Measurements from ENCODE around the gene CLEC10A.
"Not testable (repeated sequence)": the region's sequence is repeated elsewhere in the genome, so short reads cannot be mapped to it uniquely, and the experiment has no call there.

CLEC10A gene

DNA sequence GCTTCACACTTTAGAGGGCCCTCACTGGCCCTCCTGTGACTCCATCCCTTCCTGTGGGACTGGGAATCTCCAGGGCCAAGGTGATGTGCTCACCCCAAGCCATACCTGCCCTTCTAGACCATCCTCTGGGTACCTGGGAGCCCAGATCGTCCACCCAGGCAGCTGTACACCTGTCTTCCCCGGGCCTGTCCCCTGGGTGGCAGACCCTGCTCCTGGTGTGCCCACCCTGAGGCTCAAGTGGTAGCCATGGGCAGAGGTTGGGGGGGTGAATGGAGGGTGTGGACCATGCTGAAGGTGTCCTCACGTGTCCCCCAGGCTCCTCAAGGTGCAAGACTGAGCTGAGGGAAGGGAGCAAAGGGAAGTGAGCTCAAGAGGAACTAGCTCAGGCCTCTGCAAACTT, 9.3 kb downstream of the CLEC10A start:
- DNase-seq: no peak

DNA sequence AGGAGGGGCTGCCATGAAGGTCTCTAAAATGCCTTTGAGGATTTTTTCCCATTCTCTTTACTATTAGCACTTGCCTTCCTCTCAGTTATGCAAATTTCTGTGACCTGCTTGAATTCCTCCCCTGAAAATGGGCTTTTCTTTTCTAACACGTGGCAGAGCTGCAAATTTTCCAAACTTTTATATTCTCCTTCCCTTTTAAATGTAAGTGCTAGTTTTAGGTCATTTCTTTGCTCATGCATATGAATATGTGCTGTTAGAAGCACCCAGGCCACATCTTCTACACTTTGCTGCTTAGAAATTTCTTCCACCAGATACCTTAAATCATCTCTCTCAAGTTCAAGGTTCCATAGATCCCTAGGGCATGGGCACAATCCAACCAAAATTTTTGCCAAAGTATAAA, 11.8 kb downstream of the CLEC10A start:
- DNase-seq: no peak

DNA sequence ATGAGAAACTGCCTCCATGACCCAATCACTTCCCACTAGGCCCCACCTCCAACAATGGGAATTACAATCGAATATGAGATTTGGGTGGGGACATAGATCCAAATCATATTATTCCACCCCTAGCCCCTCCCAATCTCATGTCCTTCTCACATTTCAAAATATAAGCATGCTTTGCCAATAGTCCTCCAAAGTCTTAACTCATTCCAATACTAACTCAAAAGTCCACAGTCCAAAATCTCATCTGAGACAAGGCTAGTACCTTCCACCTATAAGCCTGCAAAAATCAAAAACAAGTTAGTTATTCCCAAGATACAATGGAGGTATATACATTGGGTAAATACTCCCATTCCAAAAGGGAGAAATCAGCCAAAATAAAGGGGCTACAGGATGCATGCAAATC, 12.9 kb downstream of the CLEC10A start:
- DNase-seq: no peak

DNA sequence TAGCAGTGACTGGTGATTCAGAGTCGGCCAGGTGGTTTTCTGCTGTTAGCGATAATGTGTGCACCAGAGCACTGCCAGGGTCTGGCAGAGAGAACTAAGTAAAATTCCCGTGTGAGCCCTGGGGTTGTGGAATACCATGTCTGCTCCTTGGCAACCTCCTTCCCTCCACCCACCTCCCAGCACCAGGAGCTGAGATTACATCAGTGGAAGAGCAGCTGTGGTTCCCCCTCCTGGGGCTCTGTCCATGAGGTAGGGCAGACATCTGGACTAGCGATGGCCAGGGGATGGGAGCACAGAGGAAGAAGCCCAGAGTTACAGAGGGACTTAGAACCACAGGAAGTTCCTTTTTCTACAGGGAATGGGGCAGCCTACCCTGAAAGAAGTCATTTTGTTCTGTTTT, 15.8 kb downstream of the CLEC10A start:
- DNase-seq: no peak

DNA sequence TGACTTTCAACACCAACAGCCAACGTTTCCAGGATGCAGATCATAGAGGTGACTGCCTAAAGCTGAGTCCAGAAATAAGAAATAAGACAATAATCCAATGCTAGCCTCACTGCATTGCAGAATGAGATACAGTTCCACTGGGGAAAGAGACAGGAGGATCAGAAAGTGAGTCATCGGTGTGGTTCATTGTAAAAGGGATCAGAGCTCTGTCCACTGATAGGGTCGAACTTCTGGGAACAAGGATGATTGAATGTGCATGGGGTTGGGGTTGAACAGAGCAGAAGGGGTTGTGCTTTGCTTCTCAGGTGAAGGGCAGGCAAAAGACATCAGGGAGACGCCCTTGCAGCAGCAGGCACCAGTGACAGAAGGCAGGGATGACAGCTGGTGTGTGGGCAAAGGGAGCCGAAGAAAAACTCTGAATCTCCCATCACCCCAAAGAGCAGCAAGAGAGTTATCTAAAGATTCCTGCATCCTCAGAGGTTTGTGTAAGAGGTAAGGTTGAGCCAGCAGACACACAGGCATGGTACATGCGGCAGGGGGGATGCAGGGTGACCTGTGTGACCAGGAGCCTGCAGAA, 16.4 kb downstream of the CLEC10A start:
- no peak for DNase-seq

DNA sequence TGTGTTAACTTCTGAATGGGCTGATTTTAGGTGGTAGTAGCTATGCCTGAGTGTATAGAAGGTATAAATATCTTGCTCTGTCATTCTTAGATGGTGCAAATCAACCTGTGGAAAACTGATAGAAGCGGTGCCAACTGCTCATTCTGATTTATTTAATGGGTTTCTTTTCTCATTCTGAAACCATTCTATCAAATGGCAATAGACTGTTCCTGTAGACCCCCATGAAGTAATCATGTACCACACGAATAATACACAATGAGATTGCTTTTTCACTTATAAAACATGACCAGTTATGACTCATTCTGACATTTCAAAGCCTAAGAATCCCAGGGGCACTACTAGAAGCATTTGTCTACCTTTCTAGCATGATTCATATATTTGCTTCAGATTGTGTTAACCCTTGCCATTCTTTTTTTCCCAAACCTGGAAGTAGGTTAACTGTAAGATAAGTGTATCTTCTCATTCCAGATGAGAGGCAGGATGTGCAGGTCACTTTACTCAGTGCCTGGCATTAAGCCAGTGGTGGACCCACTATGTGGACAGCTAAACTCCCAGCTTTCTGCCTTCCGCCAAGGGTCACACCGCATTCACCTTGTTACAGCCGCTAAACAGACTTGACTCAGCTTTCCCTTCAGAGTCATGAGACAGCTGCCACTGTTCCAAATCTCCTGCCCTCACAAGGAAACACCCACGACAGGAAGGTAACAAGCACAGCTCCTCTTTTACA, 19.7 kb downstream of the CLEC10A start:
- no peak for DNase-seq

DNA sequence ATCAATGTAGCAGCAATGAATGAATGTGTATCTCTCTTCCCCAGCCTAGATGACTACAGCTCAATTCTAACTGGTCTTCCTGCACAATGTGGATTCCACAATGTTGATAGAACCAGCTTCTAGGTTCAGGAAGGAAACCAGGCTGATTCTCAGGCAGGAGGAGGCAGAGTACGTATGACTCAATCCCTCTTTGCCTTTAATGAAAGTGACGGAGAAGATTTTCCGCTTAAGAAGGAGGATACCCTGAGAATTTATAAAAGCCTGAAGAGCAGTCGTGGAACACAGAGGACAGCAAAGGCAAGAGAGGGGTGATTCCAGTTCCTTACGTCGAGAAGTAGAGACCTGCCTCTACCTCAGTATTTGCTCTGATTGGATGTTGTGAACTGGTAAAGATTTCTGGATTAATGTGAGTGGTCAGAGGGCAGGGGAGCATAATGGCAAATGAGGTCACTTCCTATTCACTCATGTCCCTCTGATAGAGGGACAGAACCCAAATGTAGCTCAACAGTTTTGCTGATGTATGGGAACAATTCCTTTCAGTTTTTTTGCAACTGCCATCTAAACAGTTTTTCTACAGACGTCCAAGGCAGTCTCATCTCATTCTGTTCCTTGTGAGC, 21.1 kb downstream of the CLEC10A start:
- no peak for DNase-seq

DNA sequence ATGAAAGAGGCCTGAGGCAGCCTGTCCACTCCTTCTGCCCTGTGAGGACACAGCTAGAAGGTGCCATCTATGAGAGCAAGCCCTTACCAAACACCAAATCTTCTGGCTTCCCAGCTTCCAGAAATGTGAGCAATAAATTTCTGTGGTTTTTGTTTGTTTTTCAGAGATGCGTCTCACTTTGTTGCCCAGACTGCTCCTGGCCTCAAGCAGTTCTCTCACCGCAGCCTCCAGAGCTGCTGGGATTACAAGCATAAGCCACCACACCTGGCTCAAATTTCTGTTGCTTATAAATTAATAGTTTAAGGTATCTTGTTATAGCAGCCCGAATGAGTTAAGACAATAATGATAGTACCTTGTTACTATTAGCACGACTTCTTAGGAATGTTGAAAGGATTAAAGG, 23.7 kb downstream of the CLEC10A start:
- DNase-seq: no peak

DNA sequence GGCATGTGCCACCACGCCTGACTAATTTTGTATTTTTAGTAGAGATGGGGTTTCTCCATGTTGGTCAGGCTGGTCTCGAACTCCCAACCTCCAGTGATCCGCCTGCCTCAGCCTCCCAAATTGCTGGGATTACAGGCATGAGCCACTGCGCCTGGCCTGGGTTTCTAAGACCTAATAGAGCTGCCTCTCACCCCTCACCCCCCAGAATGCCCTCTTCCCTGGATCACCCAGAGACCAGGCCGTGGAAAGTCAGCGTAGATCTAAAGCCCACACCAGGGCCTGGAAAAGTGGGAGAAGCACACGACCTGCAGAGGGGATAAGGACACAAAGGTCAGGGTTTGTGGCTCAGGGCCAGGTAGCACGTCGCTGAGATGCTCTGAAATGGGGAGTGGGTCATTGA, 29.5 kb downstream of the CLEC10A start:
- not testable (repeated sequence) for DNase-seq

DNA sequence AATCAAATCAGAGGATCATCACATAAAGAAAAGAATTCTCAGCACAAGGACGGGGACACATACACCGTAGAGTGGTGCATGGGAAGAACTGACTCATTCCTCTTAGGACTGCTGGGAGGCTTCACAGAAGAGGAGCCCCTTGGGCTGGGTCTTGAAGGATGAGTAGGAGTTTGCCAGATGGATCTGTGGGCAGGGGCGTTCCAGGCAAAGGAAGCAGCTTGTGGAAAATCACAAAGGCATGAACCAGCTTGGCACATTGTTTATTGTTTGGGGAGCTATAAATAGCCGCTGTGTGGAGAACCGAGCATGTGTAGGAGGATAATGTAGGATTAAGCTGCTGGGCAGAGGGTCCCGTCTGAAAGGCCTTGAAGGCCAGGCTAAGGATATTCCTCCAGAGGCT, 31.1 kb downstream of the CLEC10A start:
- DNase-seq: no peak

DNA sequence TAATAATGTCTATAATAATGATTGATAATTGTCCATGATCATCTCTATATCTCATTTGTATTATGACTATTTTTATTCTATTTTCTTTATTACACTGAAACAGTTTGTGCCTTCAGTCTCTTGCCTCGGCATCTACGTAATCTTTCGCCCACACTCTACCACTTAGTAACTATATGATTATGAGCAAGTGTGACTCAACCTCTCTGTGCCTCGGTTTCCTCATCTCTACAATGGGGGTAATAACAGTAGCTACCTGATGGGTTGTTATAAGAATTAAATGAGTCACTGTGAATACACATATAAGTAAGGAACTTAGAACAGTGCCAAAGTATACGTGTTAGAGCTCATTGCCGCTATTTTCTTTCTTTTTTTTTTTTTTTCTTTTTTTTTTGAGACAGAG, 32.5 kb downstream of the CLEC10A start:
- no peak for DNase-seq

DNA sequence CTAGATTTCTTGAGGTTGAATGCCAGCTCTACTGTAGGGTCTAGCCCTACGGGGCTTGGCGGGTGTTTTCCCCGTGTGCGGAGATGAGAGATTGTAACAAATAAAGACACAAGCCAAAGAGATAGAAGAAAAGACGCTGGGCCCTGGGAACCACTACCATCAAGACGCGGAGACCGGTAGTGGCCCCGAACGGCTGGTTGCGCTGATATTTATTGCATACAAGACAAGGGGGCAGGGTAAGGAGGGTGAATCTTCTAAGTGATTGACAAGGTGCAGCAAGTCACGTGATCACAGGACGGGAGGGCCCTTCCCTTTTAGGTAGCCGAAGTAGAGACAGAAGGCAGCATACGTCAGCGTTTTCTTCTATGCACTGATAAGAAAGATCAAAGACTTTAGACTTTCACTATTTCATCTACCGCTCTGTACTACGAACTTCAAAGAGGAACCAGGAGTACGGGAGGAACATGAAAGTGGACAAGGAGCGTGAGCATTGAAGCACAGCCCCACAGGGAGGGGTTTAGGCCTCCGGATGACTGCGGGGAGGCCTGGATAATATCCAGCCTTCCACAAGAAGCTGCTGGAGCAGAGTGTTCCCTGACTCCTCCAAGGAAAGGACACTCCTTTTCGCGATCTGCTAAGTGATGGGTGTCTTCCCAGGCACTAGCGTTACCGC, 33.2 kb downstream of the CLEC10A start:
- not testable (repeated sequence) for DNase-seq

DNA sequence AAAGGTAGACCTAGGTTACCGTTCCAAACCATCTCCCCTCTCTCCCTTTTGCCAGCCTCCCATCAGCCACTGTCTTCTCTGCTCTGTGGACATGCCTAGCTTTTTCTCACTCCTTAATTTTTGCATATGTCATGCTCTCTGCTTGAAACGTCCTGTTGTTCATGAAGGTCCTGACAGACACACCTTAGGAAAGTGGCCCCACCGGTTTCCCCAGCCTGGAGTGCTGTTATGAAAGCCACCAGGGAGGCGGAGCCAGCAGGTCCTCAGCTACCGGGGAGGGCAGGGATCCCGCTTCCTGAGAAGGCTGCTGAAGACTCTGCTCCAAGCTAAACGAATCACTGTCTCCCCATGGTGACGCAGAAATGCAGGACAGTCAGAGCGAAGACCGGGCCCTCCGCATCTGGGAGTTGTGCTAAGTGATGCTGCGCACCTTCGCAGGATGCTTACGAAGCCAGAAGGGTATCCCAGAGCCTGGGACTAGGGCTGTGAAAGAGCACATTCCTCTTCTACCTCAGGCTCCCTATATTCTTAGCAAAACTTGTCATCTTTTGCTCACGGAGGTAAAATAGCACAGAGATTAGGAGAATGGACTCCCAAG, 33.8 kb downstream of the CLEC10A start:
- no peak for DNase-seq

DNA sequence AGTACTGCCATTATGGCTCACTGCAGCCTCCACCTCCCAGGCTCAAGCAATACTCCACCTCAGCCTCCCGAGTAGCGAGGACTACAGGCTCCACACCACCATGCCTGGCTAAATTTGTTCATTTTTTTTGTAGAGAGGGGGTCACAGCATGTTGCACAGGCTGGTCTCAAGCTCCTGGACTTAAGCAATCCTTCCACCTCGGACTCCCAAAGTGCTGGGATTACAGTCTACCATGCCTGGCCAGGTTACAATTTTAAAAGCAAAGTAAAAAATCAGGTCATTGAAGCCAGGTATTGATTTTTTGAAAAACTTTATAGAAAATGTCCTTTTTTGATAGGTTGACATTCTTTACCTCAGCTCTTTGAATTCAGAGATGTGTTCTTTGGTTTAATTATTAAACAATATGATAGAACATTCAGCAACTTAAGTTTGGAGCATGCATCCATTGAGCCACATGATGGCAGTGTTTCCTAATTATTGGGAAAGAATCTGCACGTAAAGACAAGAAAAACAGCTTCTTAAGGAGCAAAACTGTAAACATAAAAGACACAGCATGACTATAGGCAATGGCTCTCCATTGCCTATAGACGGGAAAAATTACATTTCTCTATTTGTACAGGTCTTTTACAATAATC, 34.4 kb downstream of the CLEC10A start:
- peak; percentile 43 for DNase-seq

DNA sequence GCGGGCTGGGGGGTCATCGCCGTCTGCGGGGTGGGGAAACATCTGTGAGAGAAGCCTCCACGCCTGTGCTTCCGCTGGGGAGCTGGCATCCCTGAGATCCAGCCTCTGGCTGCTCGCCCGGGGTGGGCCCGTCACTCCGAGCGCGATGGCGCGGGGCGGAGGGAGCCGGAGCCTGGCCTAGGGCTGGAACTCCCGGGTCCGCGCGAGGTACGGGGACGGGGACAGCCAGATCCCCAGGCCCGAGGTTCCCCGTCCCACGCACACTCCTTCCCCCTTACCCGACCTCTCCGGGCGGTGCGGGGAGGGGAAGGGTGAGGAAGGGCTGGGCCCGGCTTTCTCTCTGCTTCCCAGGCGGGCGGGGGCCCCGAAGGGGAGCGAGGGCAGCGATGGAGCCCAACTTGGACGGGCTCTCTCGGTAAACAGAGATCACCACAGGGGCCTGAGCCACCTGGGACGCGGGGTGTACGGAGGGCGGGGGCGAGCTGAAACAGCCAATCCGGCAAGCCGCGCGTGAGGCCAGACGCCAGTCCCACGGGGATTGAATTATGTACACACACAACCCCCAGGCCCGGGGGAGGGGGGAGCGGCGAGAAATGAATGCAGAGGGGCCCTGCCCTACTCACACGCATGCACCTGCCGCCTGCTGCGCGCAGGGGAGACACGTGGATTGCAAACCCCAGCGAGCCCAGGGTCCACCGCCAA, 36.4 kb downstream of the CLEC10A start, which contains the start of gene SLC16A11:
Gene SLC16A11, minus strand, starts transcription at position 596 of the 702 bp plus-strand sequence. Its CDS starts 579 bp downstream, at position 17.
- peak; percentile 89 for DNase-seq

DNA sequence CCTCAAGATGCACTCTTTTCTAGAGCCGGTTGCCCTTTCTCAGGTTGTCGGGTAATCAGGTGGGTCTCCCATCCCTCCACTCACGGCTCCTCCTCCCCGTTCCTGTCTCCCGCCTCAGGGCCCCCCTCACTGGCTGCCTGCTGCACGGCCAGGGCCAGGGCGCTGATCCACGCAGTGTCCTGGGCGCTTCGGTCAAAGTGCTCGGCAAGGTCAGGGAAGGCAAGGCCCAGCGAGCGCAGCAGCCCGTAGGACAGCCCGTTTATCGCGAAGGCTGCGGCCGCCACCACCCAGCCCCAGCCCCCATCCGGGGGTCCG, 36.9 kb downstream of the CLEC10A start:
- DNase-seq: no peak

DNA sequence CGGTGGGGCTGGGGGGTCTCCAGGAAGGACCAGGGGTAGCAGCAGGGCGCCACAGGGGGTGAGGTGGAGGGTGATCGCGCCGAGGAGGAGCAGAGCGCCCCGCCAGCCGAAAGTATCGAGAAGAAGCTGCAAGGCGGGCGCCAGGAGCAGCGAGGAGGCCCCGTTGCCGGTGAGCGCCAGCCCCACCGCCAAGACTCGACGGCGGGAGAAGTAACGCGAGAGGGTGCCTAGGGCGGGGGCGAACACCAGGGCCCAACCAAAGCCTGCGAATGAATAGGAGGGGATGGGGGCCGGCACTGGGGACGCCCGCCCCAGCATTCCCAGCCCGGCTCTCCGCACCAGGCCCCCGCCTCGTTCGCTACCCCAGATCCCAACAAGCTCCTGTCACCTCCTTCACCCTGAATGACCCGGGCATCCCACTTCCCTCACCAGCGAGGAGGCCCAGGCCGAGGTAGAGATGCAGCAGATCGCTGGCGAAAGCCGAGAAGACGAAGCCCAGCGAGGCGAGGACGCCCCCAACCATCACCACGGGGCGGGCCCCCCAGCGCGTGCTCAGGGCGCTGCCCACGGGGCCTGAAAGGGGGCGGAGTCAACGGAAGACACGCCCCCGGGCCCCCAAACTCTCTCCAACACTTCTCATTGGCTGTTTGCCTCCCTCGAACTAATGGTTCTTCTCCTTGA, 37.4 kb downstream of the CLEC10A start:
- no peak for DNase-seq

DNA sequence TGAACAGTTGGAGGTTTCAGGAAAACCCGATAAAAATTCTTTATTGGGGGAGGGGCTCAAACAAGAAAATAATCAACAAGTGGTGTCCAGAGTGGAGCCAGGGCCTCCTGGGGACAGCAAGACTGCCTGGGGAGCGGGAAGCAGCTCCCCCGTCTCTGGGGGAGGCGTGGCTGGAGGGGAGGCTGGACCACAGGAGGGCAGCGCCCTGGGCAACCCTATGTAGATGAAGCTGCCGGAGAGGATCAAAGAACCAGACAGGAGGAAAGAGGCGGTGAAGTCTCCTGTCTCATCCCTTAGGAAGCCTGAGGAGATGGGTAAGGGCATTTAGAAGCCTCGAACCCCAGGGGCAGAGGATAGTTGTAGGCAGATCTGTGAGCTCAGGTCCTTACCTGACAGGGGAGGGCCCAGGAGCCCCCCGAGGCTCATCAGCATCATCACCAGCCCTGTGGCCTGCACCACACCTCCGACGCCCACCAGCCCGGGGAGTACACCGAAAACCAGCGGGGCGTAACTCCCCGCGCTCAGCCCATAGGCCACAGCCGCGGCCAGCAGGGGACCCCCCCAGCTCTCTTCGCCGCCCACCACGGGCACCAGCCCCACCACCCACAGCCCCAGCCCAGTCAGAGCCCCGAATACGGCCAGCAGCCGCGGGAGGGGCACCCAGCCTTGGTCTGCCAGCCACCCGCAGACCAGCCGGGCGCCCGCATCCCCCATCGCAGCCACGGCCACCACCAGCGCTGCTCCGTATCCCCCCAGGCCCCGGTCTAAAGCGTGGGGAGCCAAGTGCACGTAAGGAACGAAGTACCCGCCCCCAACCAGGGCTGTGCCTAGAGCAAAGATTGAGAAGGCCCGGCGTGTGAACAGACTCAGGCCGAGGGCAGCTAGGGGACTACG, 38.2 kb downstream of the CLEC10A start:
- DNase-seq: no peak

DNA sequence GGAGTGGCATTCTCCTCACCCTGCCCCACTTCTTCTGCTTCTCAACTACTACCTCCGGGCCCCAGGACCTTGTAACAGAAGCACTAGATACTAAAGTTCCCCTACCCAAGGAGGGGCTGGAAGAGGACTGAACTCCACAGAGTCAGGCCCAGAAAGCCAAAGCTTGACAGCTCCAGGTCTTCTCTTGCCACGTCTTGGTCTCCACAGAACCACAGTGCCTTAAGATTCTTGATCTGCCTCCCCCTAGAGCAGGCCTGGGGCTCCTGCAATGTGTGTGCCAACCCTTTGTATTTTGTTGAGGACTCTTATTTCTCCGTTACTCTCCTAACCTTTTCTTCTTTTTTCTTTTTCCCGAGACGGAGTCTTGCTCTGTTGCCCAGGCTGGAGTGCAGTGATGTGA, 40.2 kb downstream of the CLEC10A start:
- DNase-seq: no peak

DNA sequence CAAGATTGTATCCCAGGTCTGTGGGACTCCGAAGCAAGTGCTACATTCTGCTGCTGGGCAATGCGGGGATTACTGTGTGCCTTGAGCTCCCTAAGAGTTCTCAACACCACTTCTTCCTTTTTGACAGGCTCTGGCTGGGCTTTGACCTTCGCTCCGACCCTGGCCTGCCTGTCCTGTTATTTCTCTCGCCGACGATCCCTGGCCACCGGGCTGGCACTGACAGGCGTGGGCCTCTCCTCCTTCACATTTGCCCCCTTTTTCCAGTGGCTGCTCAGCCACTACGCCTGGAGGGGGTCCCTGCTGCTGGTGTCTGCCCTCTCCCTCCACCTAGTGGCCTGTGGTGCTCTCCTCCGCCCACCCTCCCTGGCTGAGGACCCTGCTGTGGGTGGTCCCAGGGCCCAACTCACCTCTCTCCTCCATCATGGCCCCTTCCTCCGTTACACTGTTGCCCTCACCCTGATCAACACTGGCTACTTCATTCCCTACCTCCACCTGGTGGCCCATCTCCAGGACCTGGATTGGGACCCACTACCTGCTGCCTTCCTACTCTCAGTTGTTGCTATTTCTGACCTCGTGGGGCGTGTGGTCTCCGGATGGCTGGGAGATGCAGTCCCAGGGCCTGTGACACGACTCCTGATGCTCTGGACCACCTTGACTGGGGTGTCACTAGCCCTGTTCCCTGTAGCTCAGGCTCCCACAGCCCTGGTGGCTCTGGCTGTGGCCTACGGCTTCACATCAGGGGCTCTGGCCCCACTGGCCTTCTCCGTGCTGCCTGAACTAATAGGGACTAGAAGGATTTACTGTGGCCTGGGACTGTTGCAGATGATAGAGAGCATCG, 41.8 kb downstream of the CLEC10A start:
- DNase-seq: no peak
